Epithelial cell of esophagus (primary cell): Measurements from ENCODE around the gene DDX41.

Experiments
- DNase-seq: peaks from one replicate; pipeline ENCODE4 v3.0.0; 2010; ENCODE audit warnings: low read depth
- H3K4me3 ChIP-seq: 2 replicates; pipeline ENCODE4 v1.5.1; 2011; ENCODE audit warnings: mild to moderate bottlenecking, low read length, control low read depth
- CTCF ChIP-seq: IDR thresholded peaks from 2 replicates; pipeline ENCODE4 v1.5.1; 2011; ENCODE audit warnings: low read depth, mild to moderate bottlenecking, low read length, control low read depth, inconsistent platforms; ENCODE audit not compliant: insufficient read depth; ENCODE audit errors: missing control alignments

DDX41 gene

GRCh38 chr5:177554474-177555111 is 37.8 kb upstream of the DDX41 start, which contains the start of gene FAM193B:
Gene FAM193B (minus strand): TSS chr5:177554563. CDS start chr5:177554458, 105 bp downstream.
- DNase-seq = peak; percentile 92
- TF ChIP-seq CTCF = peak; percentile 41
- H3K4me3 ChIP-seq = peak within 1 kb of the TSS; percentile 74

GRCh38 chr5:177553671-177554429 is 37.1 kb upstream of the DDX41 start:
- peak; percentile 27 for DNase-seq
- peak overlapping the region; percentile 74 for H3K4me3 ChIP-seq

GRCh38 chr5:177552839-177553455 is 36.2 kb upstream of the DDX41 start:
- no peak for TF ChIP-seq CTCF
- peak overlapping the region; percentile 74 for H3K4me3 ChIP-seq
- DNase-seq = peak; percentile 35

More at GRCh38 chr5:177553671-177554429, 37.1 kb upstream of the DDX41 start:
- no peak for TF ChIP-seq CTCF

GRCh38 chr5:177550122-177550521 is 33.4 kb upstream of the DDX41 start:
- TF ChIP-seq CTCF = no peak
- DNase-seq = no peak
- H3K4me3 ChIP-seq = no peak overlapping the region

- no peak overlapping the region for H3K4me3 ChIP-seq
- no peak for DNase-seq
- TF ChIP-seq CTCF = no peak
Measured at GRCh38 chr5:177548495-177548894, 31.7 kb upstream of the DDX41 start.

GRCh38 chr5:177547736-177548135 is 31.0 kb upstream of the DDX41 start:
- no peak for TF ChIP-seq CTCF
- no peak for DNase-seq
- H3K4me3 ChIP-seq = no peak overlapping the region
